Adrenal gland (tissue), 5 donors: ENCODE results near the gene SLC13A5.

Experiments used
- POLR2A ChIP-seq, 2 donors: fragments of 450-650 bp; IDR thresholded peaks; one replicate each; pipeline ENCODE4 v1.6.1; 2017; ENCODE audit warnings: antibody characterized with exemption in 2 of 2, mild to moderate bottlenecking in 2 of 2, moderate library complexity in 1 of 2
- TF ChIP-seq, protein P1 (sequence below), 6 experiments: fragments of 450-650 bp in 4 of 6; fragments of 200-600 bp in 2 of 6; sonication (generic) in 1 of 6; IDR thresholded peaks; 1 replicate in 5 of 6; 2 replicates in 1 of 6; pipeline versions ENCODE4 v1.5.1 to v1.8.0; 2016 to 2021; ENCODE audit warnings: antibody characterized with exemption in 6 of 6, mild to moderate bottlenecking in 2 of 6, moderate library complexity in 1 of 6
- donor health status: DM: no; HTN: no; CAD: no.

GRCh38 chr17:6703751-6704150, 9.4 kb downstream of the SLC13A5 start:
- TF ChIP-seq POLR2A (IDR thresholded peaks at IDR 0.05): no peak
- TF ChIP-seq, protein P1, sequence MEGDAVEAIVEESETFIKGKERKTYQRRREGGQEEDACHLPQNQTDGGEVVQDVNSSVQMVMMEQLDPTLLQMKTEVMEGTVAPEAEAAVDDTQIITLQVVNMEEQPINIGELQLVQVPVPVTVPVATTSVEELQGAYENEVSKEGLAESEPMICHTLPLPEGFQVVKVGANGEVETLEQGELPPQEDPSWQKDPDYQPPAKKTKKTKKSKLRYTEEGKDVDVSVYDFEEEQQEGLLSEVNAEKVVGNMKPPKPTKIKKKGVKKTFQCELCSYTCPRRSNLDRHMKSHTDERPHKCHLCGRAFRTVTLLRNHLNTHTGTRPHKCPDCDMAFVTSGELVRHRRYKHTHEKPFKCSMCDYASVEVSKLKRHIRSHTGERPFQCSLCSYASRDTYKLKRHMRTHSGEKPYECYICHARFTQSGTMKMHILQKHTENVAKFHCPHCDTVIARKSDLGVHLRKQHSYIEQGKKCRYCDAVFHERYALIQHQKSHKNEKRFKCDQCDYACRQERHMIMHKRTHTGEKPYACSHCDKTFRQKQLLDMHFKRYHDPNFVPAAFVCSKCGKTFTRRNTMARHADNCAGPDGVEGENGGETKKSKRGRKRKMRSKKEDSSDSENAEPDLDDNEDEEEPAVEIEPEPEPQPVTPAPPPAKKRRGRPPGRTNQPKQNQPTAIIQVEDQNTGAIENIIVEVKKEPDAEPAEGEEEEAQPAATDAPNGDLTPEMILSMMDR (IDR thresholded peaks at IDR 0.05): no peak
